HepG2 (cell line): ENCODE measurements around the gene IHH. TPM values are rescaled to one million over a fixed set of nuclear protein-coding genes. Genes with fewer than 3 reads are reported as not detected.

Experiments
- ATAC-seq: fragments of 200-7000 bp; cut with Tn5 transposase; 3 replicates; pipeline ENCODE4 v1.9.1; 2020; ENCODE audit warnings: mild to moderate bottlenecking, moderate library complexity
- BruUV-seq: library from RNA; stranded (reverse); fragments of 400-500 nt; replicated peaks from 2 replicates; lab custom pipeline; 2021; lab: Mats Ljungman, UMichigan
- CTCF ChIA-PET: fragments of 300-600 bp; formaldehyde crosslinking; extraction: SDS; loops from one replicate; lab custom pipeline; 2021; ENCODE audit warnings: low total read pairs, inconsistent platforms, low intra/inter-chr PET ratio; lab: Yijun Ruan, JAX
- POLR2A ChIA-PET: fragments of 350-600 bp; sonication (Branson Sonifier 250); formaldehyde crosslinking; loops from one replicate; lab custom pipeline; 2020; ENCODE audit warnings: antibody characterized with exemption, inconsistent platforms; lab: Yijun Ruan, JAX
- DNase-seq: peaks from one replicate; pipeline ENCODE4 v3.0.0-alpha.2; 2015; ENCODE audit warnings: low spot score
- FAIRE-seq: peaks from 3 replicates; lab custom pipeline; 2011; peaks lifted over from hg19 to GRCh38; lab: Jason Lieb, UNC
- H2AFZ ChIP-seq: one replicate; pipeline ENCODE4 v1.6.1; 2011; ENCODE audit warnings: low read length, inconsistent platforms
- H3K27ac ChIP-seq: fragments of 300-600 bp; 3 replicates; pipeline ENCODE4 v1.8.0; 2011; ENCODE audit warnings: mixed run types, mild to moderate bottlenecking, mixed read lengths, low read length, inconsistent platforms; ENCODE audit not compliant: insufficient read depth; ENCODE audit errors: extremely low read length
- H3K27me3 ChIP-seq, 2 experiments: fragments of 200-600 bp in 1 of 2; 2 replicates in 1 of 2; 3 replicates in 1 of 2; pipeline versions ENCODE4 v1.6.0 to v1.8.0; 2011; ENCODE audit warnings: low read length in 2 of 2, mild to moderate bottlenecking in 2 of 2, moderate library complexity in 2 of 2, inconsistent platforms in 1 of 2; ENCODE audit not compliant: insufficient read depth in 2 of 2, control insufficient read depth in 1 of 2
- H3K36me3 ChIP-seq, 2 experiments: fragments of 200-600 bp in 1 of 2; replicated peaks in 1 of 2; 2 replicates in 1 of 2; 3 replicates in 1 of 2; pipeline versions ENCODE4 v1.5.1 to v1.8.0; 2011; ENCODE audit warnings: low read length in 2 of 2, inconsistent platforms in 1 of 2; ENCODE audit not compliant: insufficient read depth in 2 of 2, control insufficient read depth in 1 of 2
- H3K4me1 ChIP-seq: 2 replicates; pipeline ENCODE4 v1.5.1; 2012; ENCODE audit warnings: low read length, inconsistent platforms; ENCODE audit not compliant: insufficient read depth
- H3K4me2 ChIP-seq: 2 replicates; pipeline ENCODE4 v1.6.0; 2011; ENCODE audit warnings: low read depth, low read length, inconsistent platforms
- H3K4me3 ChIP-seq, 3 experiments: fragments of 200-600 bp in 1 of 3; sonication (generic), shearing (Covaris generic) in 1 of 3; replicated peaks in 1 of 3; 2 replicates each; pipeline ENCODE4 v1.5.1; 2011 to 2016; ENCODE audit warnings: low read length in 3 of 3, inconsistent platforms in 2 of 3, low read depth in 2 of 3, mild to moderate bottlenecking in 2 of 3, control low read depth in 1 of 3, mixed read lengths in 1 of 3; ENCODE audit not compliant: insufficient read depth in 1 of 3
- H3K79me2 ChIP-seq: one replicate; pipeline ENCODE4 v1.6.1; 2011; ENCODE audit warnings: low read length, inconsistent platforms; ENCODE audit not compliant: insufficient read depth
- H3K9ac ChIP-seq: 2 replicates; pipeline ENCODE4 v1.6.0; 2011; ENCODE audit warnings: mild to moderate bottlenecking, low read depth, low read length, inconsistent platforms; ENCODE audit not compliant: insufficient read depth
- H3K9me3 ChIP-seq: 2 replicates; pipeline ENCODE4 v1.5.1; 2012; ENCODE audit warnings: mild to moderate bottlenecking, low read length
- H4K20me1 ChIP-seq: 2 replicates; pipeline ENCODE4 v1.6.0; 2011; ENCODE audit warnings: inconsistent platforms, mild to moderate bottlenecking, low read length, moderate library complexity; ENCODE audit not compliant: insufficient read depth
- ATF7-NPFF ChIP-seq: sonication (generic); formaldehyde crosslinking; IDR thresholded peaks from 2 replicates; pipeline ENCODE4 v1.8.1; 2023; ENCODE audit warnings: mild to moderate bottlenecking, low read depth, missing genetic modification reagents, moderate library complexity
- EHMT2 ChIP-seq: fragments of 200-600 bp; sonication (generic); IDR thresholded peaks from 2 replicates; pipeline ENCODE4 v1.7.0; 2017; ENCODE audit warnings: antibody characterized with exemption, low read depth, low read length, borderline replicate concordance
- LCORL ChIP-seq, 2 experiments: fragments of 450-650 bp in 1 of 2; sonication (generic) in 1 of 2; formaldehyde crosslinking in 1 of 2; IDR thresholded peaks; 2 replicates each; pipeline versions ENCODE4 v1.5.0 to v1.6.1; 2017 to 2020; ENCODE audit warnings: antibody characterized with exemption in 1 of 2, missing genetic modification reagents in 1 of 2
- NFE2L2 ChIP-seq: fragments of 150-350 bp; IDR thresholded peaks from 2 replicates; pipeline ENCODE4 v1.6.1; 2014; ENCODE audit warnings: low read length
- NFIC ChIP-seq: IDR thresholded peaks from 2 replicates; pipeline ENCODE4 v1.6.1; 2012; ENCODE audit warnings: mild to moderate bottlenecking, low read length, inconsistent platforms
- POLR2AphosphoS5 ChIP-seq: IDR thresholded peaks from 2 replicates; pipeline ENCODE4 v1.6.1; 2012; ENCODE audit warnings: low read depth, low read length
- SP5 ChIP-seq: IDR thresholded peaks from 2 replicates; pipeline ENCODE4 v1.6.1; 2016; ENCODE audit warnings: low read depth, borderline replicate concordance
- YY1 ChIP-seq: IDR thresholded peaks from 2 replicates; pipeline ENCODE4 v1.6.1; 2011; ENCODE audit warnings: low read length, low read depth, moderate library complexity, mild to moderate bottlenecking; ENCODE audit not compliant: insufficient read depth, insufficient replicate concordance
- ZBTB42 ChIP-seq: sonication (generic); formaldehyde crosslinking; IDR thresholded peaks from 2 replicates; pipeline ENCODE4 v1.5.0; 2020; ENCODE audit warnings: mild to moderate bottlenecking, missing genetic modification reagents
- ZFP37 ChIP-seq: sonication (generic); formaldehyde crosslinking; IDR thresholded peaks from 2 replicates; pipeline ENCODE4 v1.4.0; 2020; ENCODE audit warnings: missing genetic modification reagents, borderline replicate concordance
- ZFX ChIP-seq: sonication (generic); formaldehyde crosslinking; IDR thresholded peaks from 2 replicates; pipeline ENCODE4 v1.4.0; 2020; ENCODE audit warnings: mild to moderate bottlenecking, low read depth, missing genetic modification reagents, moderate library complexity
- ZNF292 ChIP-seq: sonication (generic); formaldehyde crosslinking; IDR thresholded peaks from 2 replicates; pipeline ENCODE4 v1.8.1; 2022; ENCODE audit warnings: mild to moderate bottlenecking, low read depth, missing genetic modification reagents, borderline replicate concordance
- WGBS: methylation state at CpG from one replicate; pipeline ENCODE4 v1.1.6; 2017; ENCODE audit warnings: low lambda C conversion rate; 5-methylcytosine and 5-hydroxymethylcytosine counted together
- in situ Hi-C: cut with HindIII; loops from 2 replicates; pipeline ENCODE4 v1.10.0; 2017; ENCODE audit warnings: low pct_unique_long_range_greater_than_20kb; ENCODE audit not compliant: extremely low pct_ligation_motif_present
- intact Hi-C: fragments of 100-400 bp; cut with micrococcal nuclease; formaldehyde crosslinking; loops from one replicate; pipeline ENCODE4 v1.10.0; 2022; ENCODE audit not compliant: unreplicated experiment
- polyA plus RNA-seq, 8 experiments: library from polyadenylated mRNA; depleted of rRNA in 3 of 8; stranded (reverse) in 7 of 8; unstranded in 1 of 8; fragments of >200 nt; fragmentation: Illumina TruSeq in 4 of 8; extraction: Trizol in 4 of 8; gene quantifications; 2 replicates each; pipeline versions ENCODE4 v1.2.1 to v1.2.3, GENCODE V29; 2011 to 2016; ENCODE audit warnings: low read depth in 4 of 8, missing spikeins in 1 of 8, mixed read lengths in 1 of 8; ENCODE audit not compliant: insufficient read depth in 1 of 8
- total RNA-seq, 5 experiments: library from RNA; depleted of rRNA; stranded (reverse); fragments of >200 nt; fragmentation: Illumina TruSeq; extraction: Trizol; gene quantifications; 2 replicates each; pipeline ENCODE4 v1.2.3, GENCODE V29; 2016; ENCODE audit warnings: low read depth in 1 of 5
- TF ChIP-seq, protein P1 (sequence below): sonication (generic); formaldehyde crosslinking; IDR thresholded peaks from 2 replicates; pipeline ENCODE4 v1.4.0; 2020; ENCODE audit warnings: mild to moderate bottlenecking, missing genetic modification reagents
- TF ChIP-seq, protein P2 (sequence below): sonication (generic); formaldehyde crosslinking; IDR thresholded peaks from 2 replicates; pipeline ENCODE4 v1.4.0; 2020; ENCODE audit warnings: missing genetic modification reagents
- TF ChIP-seq, protein P3 (sequence below): sonication (generic); formaldehyde crosslinking; IDR thresholded peaks from 2 replicates; pipeline ENCODE4 v1.8.1; 2023; ENCODE audit warnings: missing genetic modification reagents, inconsistent platforms, borderline replicate concordance

The IHH gene
- total and polyA plus RNA-seq, 2 of the 13 experiments (the other 11 are each of a cell fraction or from before 2014, with no cell fraction given), result 0.42 TPM; not detected in 1

DNA sequence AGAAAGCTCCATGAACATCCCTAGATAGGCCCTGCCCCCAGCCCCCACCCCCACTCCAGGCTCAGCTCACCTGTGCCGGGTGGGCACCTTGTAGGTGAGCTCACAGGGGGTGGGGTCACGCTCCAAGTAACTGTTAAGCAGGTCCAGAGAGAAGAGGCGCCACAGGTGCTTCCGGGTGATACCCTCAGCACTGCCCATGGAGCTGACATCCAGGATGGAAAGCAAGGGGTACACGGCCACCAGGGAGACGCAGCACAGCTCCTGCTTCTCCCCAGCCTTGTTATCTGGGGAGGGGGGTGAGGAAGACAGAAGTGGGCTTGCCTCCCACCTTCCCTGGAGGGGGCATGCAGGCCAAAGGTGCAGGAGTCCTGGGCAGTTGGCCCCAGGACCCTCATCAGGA, 41.3 kb downstream of the IHH start:
- Histone ChIP-seq H3K4me2 (no peak overlapping the region), H3K9ac (no peak overlapping the region), H3K27me3 (peaks cover 39 to 88% of the 10 kb centered on the region in 2 experiments), H3K4me3 (no peak overlapping the region), H3K36me3 (no peaks in the 10 kb centered on the region), H3K27ac (no peak overlapping the region), H3K79me2 (no peaks in the 10 kb centered on the region), H3K4me1 (no peaks in the 10 kb centered on the region), H4K20me1 (peaks cover 11% of the 10 kb centered on the region; the same call in 1 of the 2 replicates), H2AFZ (no peak overlapping the region), H3K9me3 (no peaks in the 10 kb centered on the region)
- BruUV-seq, result no TSS peak
- WGBS, result 0% methylated on average over 2 of the region's 6 CpGs
- ATAC-seq (no peak), FAIRE-seq (no peak), DNase-seq (no peak)
- in situ Hi-C loops (no loop called here), intact Hi-C loops (no loop called here)
- POLR2A ChIA-PET, result no interaction called here
- TF ChIP-seq ZFP37 (no peak), NFE2L2 (no peak), NFIC (no peak), POLR2AphosphoS5 (no peak), ZFX (CRISPR knock-in tag) (no peak), LCORL (IDR thresholded peaks at IDR 0.05) (no peak), LCORL (CRISPR knock-in tag; IDR thresholded peaks at IDR 0.05) (no peak)
- TF ChIP-seq, protein P1, sequence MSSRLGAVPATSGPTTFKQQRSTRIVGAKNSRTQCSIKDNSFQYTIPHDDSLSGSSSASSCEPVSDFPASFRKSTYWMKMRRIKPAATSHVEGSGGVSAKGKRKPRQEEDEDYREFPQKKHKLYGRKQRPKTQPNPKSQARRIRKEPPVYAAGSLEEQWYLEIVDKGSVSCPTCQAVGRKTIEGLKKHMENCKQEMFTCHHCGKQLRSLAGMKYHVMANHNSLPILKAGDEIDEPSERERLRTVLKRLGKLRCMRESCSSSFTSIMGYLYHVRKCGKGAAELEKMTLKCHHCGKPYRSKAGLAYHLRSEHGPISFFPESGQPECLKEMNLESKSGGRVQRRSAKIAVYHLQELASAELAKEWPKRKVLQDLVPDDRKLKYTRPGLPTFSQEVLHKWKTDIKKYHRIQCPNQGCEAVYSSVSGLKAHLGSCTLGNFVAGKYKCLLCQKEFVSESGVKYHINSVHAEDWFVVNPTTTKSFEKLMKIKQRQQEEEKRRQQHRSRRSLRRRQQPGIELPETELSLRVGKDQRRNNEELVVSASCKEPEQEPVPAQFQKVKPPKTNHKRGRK (CRISPR knock-in tag), result no peak
- CTCF ChIA-PET, result no interaction called here

DNA sequence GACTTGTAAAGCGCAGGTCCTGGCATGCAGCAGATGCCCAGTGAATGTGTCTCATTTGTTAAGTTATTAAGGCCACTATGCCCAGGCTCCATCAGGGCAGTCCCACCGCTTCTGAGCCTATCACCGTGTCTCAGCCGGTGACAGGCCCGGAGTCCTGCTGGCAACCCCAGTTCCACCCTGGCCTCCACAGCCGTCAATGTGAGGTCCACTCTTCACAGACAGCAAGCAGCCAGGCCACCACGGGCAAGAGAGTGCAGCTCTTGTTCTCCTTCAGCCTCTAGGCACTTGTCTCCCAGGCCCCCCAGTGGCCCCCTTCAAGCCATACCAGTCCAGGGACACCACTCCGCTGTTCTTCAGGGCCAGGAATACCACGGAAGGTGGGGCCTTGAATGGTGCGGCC, 42.0 kb downstream of the IHH start:
- no peak overlapping the region for H3K4me2 ChIP-seq
- no TSS peak for BruUV-seq
- H3K36me3 ChIP-seq, result no peaks in the 10 kb centered on the region
- peaks cover 9% of the 10 kb centered on the region; the same call in 1 of the 2 replicates for H4K20me1 ChIP-seq
- H3K79me2 ChIP-seq, result no peaks in the 10 kb centered on the region
- no peak overlapping the region for H3K4me3 ChIP-seq
- in situ Hi-C loops, result no loop called here
- H3K27ac ChIP-seq, result no peak overlapping the region
- ATAC-seq, result no peak
- DNase-seq, result no peak
- WGBS, result 28% methylated on average over 9 of the region's 10 CpGs
- peaks cover 38 to 90% of the 10 kb centered on the region in 2 experiments for H3K27me3 ChIP-seq
- no peaks in the 10 kb centered on the region for H3K9me3 ChIP-seq
- CTCF ChIA-PET, result no interaction called here
- no peak overlapping the region for H3K9ac ChIP-seq
- no peak for FAIRE-seq
- intact Hi-C loops, result no loop called here
- POLR2A ChIA-PET, result no interaction called here
- H2AFZ ChIP-seq, result no peak overlapping the region
- H3K4me1 ChIP-seq, result no peaks in the 10 kb centered on the region
- TF ChIP-seq, protein P2, sequence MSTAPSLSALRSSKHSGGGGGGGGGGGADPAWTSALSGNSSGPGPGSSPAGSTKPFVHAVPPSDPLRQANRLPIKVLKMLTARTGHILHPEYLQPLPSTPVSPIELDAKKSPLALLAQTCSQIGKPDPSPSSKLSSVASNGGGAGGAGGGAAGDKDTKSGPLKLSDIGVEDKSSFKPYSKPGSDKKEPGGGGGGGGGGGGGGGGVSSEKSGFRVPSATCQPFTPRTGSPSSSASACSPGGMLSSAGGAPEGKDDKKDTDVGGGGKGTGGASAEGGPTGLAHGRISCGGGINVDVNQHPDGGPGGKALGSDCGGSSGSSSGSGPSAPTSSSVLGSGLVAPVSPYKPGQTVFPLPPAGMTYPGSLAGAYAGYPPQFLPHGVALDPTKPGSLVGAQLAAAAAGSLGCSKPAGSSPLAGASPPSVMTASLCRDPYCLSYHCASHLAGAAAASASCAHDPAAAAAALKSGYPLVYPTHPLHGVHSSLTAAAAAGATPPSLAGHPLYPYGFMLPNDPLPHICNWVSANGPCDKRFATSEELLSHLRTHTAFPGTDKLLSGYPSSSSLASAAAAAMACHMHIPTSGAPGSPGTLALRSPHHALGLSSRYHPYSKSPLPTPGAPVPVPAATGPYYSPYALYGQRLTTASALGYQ (CRISPR knock-in tag), result no peak
- TF ChIP-seq YY1 (no peak), ZBTB42 (no peak), ZNF292 (CRISPR knock-in tag) (no peak), ATF7-NPFF (CRISPR knock-in tag) (no peak), SP5 (CRISPR knock-in tag) (no peak), EHMT2 (no peak)
- TF ChIP-seq, protein P3, sequence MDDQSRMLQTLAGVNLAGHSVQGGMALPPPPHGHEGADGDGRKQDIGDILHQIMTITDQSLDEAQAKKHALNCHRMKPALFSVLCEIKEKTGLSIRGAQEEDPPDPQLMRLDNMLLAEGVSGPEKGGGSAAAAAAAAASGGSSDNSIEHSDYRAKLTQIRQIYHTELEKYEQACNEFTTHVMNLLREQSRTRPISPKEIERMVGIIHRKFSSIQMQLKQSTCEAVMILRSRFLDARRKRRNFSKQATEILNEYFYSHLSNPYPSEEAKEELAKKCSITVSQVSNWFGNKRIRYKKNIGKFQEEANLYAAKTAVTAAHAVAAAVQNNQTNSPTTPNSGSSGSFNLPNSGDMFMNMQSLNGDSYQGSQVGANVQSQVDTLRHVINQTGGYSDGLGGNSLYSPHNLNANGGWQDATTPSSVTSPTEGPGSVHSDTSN (CRISPR knock-in tag), result no peak
